H9 (cell line): ENCODE results near the gene RNF31. TPM values are rescaled to one million over a fixed set of nuclear protein-coding genes. Genes with fewer than 3 reads are reported as not detected.
A peak's percentile ranks its signal among the peaks of the same experiment; 100 is the strongest.

Source experiments
- DNase-seq: peaks from one replicate; pipeline ENCODE4 v3.0.0-alpha.2; 2017
- H2AFZ ChIP-seq: one replicate; pipeline ENCODE4 v1.6.1; 2013; ENCODE audit warnings: mild to moderate bottlenecking, low read length, control low read depth, moderate library complexity
- H2AK5ac ChIP-seq: 2 replicates; pipeline ENCODE4 v1.6.1; 2013; ENCODE audit warnings: low read length, control low read depth, mixed read lengths; ENCODE audit not compliant: insufficient read length
- H2BK120ac ChIP-seq: one replicate; pipeline ENCODE4 v1.6.1; 2013; ENCODE audit warnings: low read depth, mild to moderate bottlenecking, low read length, control low read depth, inconsistent platforms; ENCODE audit not compliant: poor library complexity, severe bottlenecking
- H2BK12ac ChIP-seq: 2 replicates; pipeline ENCODE4 v1.6.1; 2013; ENCODE audit warnings: low read length, control low read depth, mixed read lengths, low read depth; ENCODE audit not compliant: insufficient read length
- H2BK15ac ChIP-seq: 2 replicates; pipeline ENCODE4 v1.6.1; 2013; ENCODE audit warnings: low read depth, low read length, control low read depth
- H2BK20ac ChIP-seq: one replicate; pipeline ENCODE4 v1.6.1; 2013; ENCODE audit warnings: low read depth, mild to moderate bottlenecking, low read length, control low read depth, inconsistent platforms; ENCODE audit not compliant: poor library complexity, severe bottlenecking
- H2BK5ac ChIP-seq: 2 replicates; pipeline ENCODE4 v1.6.1; 2013; ENCODE audit warnings: low read length, control low read depth, mixed read lengths; ENCODE audit not compliant: insufficient read length
- H3K14ac ChIP-seq: 2 replicates; pipeline ENCODE4 v1.6.1; 2013; ENCODE audit warnings: low read length, control low read depth; ENCODE audit not compliant: insufficient read depth
- H3K18ac ChIP-seq: 2 replicates; pipeline ENCODE4 v1.6.1; 2013; ENCODE audit warnings: low read depth, mild to moderate bottlenecking, mixed read lengths, low read length, control low read depth; ENCODE audit not compliant: insufficient read length
- H3K23ac ChIP-seq: 2 replicates; pipeline ENCODE4 v1.6.1; 2013; ENCODE audit warnings: low read length, control low read depth, mixed read lengths, low read depth; ENCODE audit not compliant: insufficient read length
- H3K23me2 ChIP-seq: 2 replicates; pipeline ENCODE4 v1.6.1; 2013; ENCODE audit warnings: low read depth, mild to moderate bottlenecking, mixed read lengths, low read length, control low read depth; ENCODE audit not compliant: insufficient read length, poor library complexity, severe bottlenecking
- H3K27ac ChIP-seq: 2 replicates; pipeline ENCODE4 v1.5.1; 2013; ENCODE audit warnings: low read length, control low read depth, mixed read lengths, low read depth; ENCODE audit not compliant: insufficient read length
- H3K27me3 ChIP-seq: 2 replicates; pipeline ENCODE4 v1.6.1; 2013; ENCODE audit warnings: low read length, control low read depth, inconsistent platforms; ENCODE audit not compliant: insufficient read depth
- H3K4ac ChIP-seq: 2 replicates; pipeline ENCODE4 v1.6.1; 2013; ENCODE audit warnings: low read depth, mild to moderate bottlenecking, control low read depth, inconsistent platforms, low read length, moderate library complexity
- H3K4me1 ChIP-seq: 2 replicates; pipeline ENCODE4 v1.6.1; 2013; ENCODE audit warnings: low read length, control low read depth, inconsistent platforms; ENCODE audit not compliant: insufficient read depth
- H3K4me2 ChIP-seq: 2 replicates; pipeline ENCODE4 v1.6.1; 2013; ENCODE audit warnings: low read length, control low read depth, mixed read lengths; ENCODE audit not compliant: insufficient read length, insufficient read depth
- H3K56ac ChIP-seq: 2 replicates; pipeline ENCODE4 v1.6.1; 2013; ENCODE audit warnings: low read depth, mild to moderate bottlenecking, mixed read lengths, low read length, control low read depth; ENCODE audit not compliant: insufficient read length
- H3K79me1 ChIP-seq: 2 replicates; pipeline ENCODE4 v1.6.1; 2013; ENCODE audit warnings: low read depth, mild to moderate bottlenecking, moderate library complexity, low read length, control low read depth, inconsistent platforms; ENCODE audit not compliant: insufficient read depth, poor library complexity, severe bottlenecking
- H3K79me2 ChIP-seq: 2 replicates; pipeline ENCODE4 v1.6.1; 2013; ENCODE audit warnings: low read length, control low read depth, inconsistent platforms; ENCODE audit not compliant: insufficient read depth
- H3K9ac ChIP-seq: 2 replicates; pipeline ENCODE4 v1.6.1; 2013; ENCODE audit warnings: low read length, control low read depth, mixed read lengths; ENCODE audit not compliant: insufficient read length; ENCODE audit errors: extremely low read depth
- H3K9me3 ChIP-seq: one replicate; pipeline ENCODE4 v1.6.1; 2013; ENCODE audit warnings: low read depth, low read length, inconsistent platforms; ENCODE audit not compliant: control insufficient read depth
- H3T11ph ChIP-seq: one replicate; pipeline ENCODE4 v1.6.1; 2013; ENCODE audit warnings: mild to moderate bottlenecking, low read length, control low read depth, inconsistent platforms
- H4K20me1 ChIP-seq: one replicate; pipeline ENCODE4 v1.6.1; 2013; ENCODE audit not compliant: control insufficient read depth, insufficient read length, insufficient read depth
- H4K5ac ChIP-seq: 2 replicates; pipeline ENCODE4 v1.6.1; 2013; ENCODE audit warnings: low read depth, mild to moderate bottlenecking, mixed read lengths, low read length, control low read depth; ENCODE audit not compliant: insufficient read length
- H4K8ac ChIP-seq: replicated peaks from 2 replicates; pipeline ENCODE4 v1.6.1; 2013; ENCODE audit warnings: low read length, control low read depth, mixed read lengths, low read depth; ENCODE audit not compliant: insufficient read length
- H4K91ac ChIP-seq: 2 replicates; pipeline ENCODE4 v1.6.1; 2013; ENCODE audit warnings: low read depth, mild to moderate bottlenecking, moderate library complexity, mixed read lengths, low read length, control low read depth; ENCODE audit not compliant: insufficient read length
- H3K27ac Mint-ChIP-seq, 3 experiments: 2 replicates in 2 of 3; 3 replicates in 1 of 3; pipeline ENCODE4 v1.8.0; 2020 to 2021; ENCODE audit warnings: mixed read lengths in 3 of 3, mild to moderate bottlenecking in 1 of 3, moderate library complexity in 1 of 3
- H3K27me3 Mint-ChIP-seq: 2 replicates; pipeline ENCODE4 v1.8.0; 2021; ENCODE audit warnings: low read depth, mild to moderate bottlenecking, moderate library complexity, mixed read lengths
- H3K36me3 Mint-ChIP-seq, 3 experiments: 2 replicates in 2 of 3; 3 replicates in 1 of 3; pipeline ENCODE4 v1.8.0; 2020 to 2021; ENCODE audit warnings: low read depth in 3 of 3, mixed read lengths in 3 of 3; ENCODE audit not compliant: insufficient read depth in 1 of 3
- H3K4me1 Mint-ChIP-seq, 2 experiments: 2 replicates each; pipeline ENCODE4 v1.8.0; 2020; ENCODE audit warnings: mixed read lengths in 2 of 2
- H3K4me3 Mint-ChIP-seq, 2 experiments: 2 replicates in 1 of 2; 3 replicates in 1 of 2; pipeline ENCODE4 v1.8.0; 2020 to 2021; ENCODE audit warnings: mild to moderate bottlenecking in 2 of 2, mixed read lengths in 2 of 2, moderate library complexity in 1 of 2
- H3K9me3 Mint-ChIP-seq, 2 experiments: 2 replicates in 1 of 2; 3 replicates in 1 of 2; pipeline ENCODE4 v1.8.0; 2020; ENCODE audit warnings: mild to moderate bottlenecking in 2 of 2, mixed read lengths in 2 of 2, moderate library complexity in 1 of 2
- CTCF ChIP-seq: fragments of 200-600 bp; sonication (generic); conservative IDR thresholded peaks from 3 replicates; pipeline ENCODE4 v1.8.0; 2021; ENCODE audit warnings: antibody characterized with exemption, mild to moderate bottlenecking
- WGBS: extraction: QIAGEN DNeasy Blood & Tissue Kit; methylation state at CpG from one replicate; pipeline ENCODE4 v1.1.7; 2013; ENCODE audit warnings: missing lambda C conversion rate, low lambda C conversion rate, mixed read lengths; ENCODE audit not compliant: insufficient read length; ENCODE audit errors: extremely low coverage; 5-methylcytosine and 5-hydroxymethylcytosine counted together
- total RNA-seq: library from RNA; stranded (reverse); gene quantifications from 2 replicates; pipeline ENCODE4 v1.2.1, GENCODE V29; 2021

Gene RNF31
- total RNA-seq, 1 experiment from 2014 or later: 87.3 TPM

- Histone ChIP-seq H3K4ac (no peak overlapping the region), H3K79me2 (no peaks in the 10 kb centered on the region), H3K27me3 (no peaks in the 10 kb centered on the region), H2BK5ac (no peak overlapping the region), H2BK20ac (no peak overlapping the region), H3K79me1 (no peaks in the 10 kb centered on the region), H3K4me2 (peak overlapping the region; percentile 71), H3K14ac (no peak overlapping the region), H3K18ac (no peak overlapping the region), H4K91ac (no peak overlapping the region), H3K9me3 (no peaks in the 10 kb centered on the region), H3T11ph (no peak overlapping the region), H3K56ac (no peak overlapping the region), H2BK120ac (no peak overlapping the region), H4K5ac (no peak overlapping the region), H2BK15ac (no peak overlapping the region), H2AFZ (no peak overlapping the region), H3K4me1 (no peaks in the 10 kb centered on the region), H3K23me2 (peaks cover 8% of the 10 kb centered on the region), H3K9ac (no peak overlapping the region), H2BK12ac (no peak overlapping the region), H3K27ac (no peak overlapping the region), H4K20me1 (no peaks in the 10 kb centered on the region), H4K8ac (no peak overlapping the region), H3K23ac (no peak overlapping the region), H2AK5ac (no peak overlapping the region)
- no peak overlapping the region; a peak in 1 of 7 replicates for H3K27ac Mint-ChIP-seq
- no peak for TF ChIP-seq CTCF
- peaks cover 13 to 51% (median 49%) of the 10 kb centered on the region in 3 experiments for H3K36me3 Mint-ChIP-seq
- DNase-seq: no peak
- no CpG with 5 or more reads among the region's 8 CpGs for WGBS
- H3K4me1 Mint-ChIP-seq: peaks cover 24 to 29% of the 10 kb centered on the region in 2 experiments
- no peaks in the 10 kb centered on the region for H3K27me3 Mint-ChIP-seq
- H3K9me3 Mint-ChIP-seq: no peaks in the 10 kb centered on the region
- peak overlapping the region; percentile 92 to 98 for H3K4me3 Mint-ChIP-seq
Measured at GRCh38 chr14:24194873-24195185, 47.5 kb downstream of the RNF31 start.
